HepG2 (cell line): ENCODE results near the gene MAEA. TPM values are rescaled to one million over a fixed set of nuclear protein-coding genes. Genes with fewer than 3 reads are reported as not detected.

Experiments used
- GRHL1 ChIP-seq: sonication (generic); formaldehyde crosslinking; conservative IDR thresholded peaks from 2 replicates; pipeline ENCODE4 v1.8.0; 2022; ENCODE audit warnings: missing genetic modification reagents
- HNF1B ChIP-seq: sonication (generic); formaldehyde crosslinking; IDR thresholded peaks from 2 replicates; pipeline ENCODE4 v1.5.1; 2020; ENCODE audit warnings: mild to moderate bottlenecking, moderate library complexity, missing genetic modification reagents
- MAX ChIP-seq: IDR thresholded peaks from 2 replicates; pipeline ENCODE4 v1.6.1; 2012; ENCODE audit warnings: inconsistent platforms
- MEIS1 ChIP-seq: sonication (generic); formaldehyde crosslinking; IDR thresholded peaks from 2 replicates; pipeline ENCODE4 v1.9.0; 2021; ENCODE audit warnings: mild to moderate bottlenecking, missing genetic modification reagents, moderate library complexity, borderline replicate concordance
- MYC ChIP-seq: sonication (generic); formaldehyde crosslinking; IDR thresholded peaks from 2 replicates; pipeline ENCODE4 v1.9.0; 2021; ENCODE audit warnings: missing genetic modification reagents, borderline replicate concordance
- NFKB2 ChIP-seq: sonication (generic); formaldehyde crosslinking; IDR thresholded peaks from 2 replicates; pipeline ENCODE4 v1.4.0; 2020; ENCODE audit warnings: missing genetic modification reagents, borderline replicate concordance
- NR2C2 ChIP-seq: sonication (generic); formaldehyde crosslinking; IDR thresholded peaks from 2 replicates; pipeline ENCODE4 v1.4.0; 2020; ENCODE audit warnings: missing genetic modification reagents, mild to moderate bottlenecking, moderate library complexity, borderline replicate concordance
- RXRA ChIP-seq: sonication (generic); formaldehyde crosslinking; IDR thresholded peaks from 2 replicates; pipeline ENCODE4 v1.5.1; 2020; ENCODE audit warnings: missing genetic modification reagents
- SIN3B ChIP-seq: fragments of 150-350 bp; IDR thresholded peaks from 2 replicates; pipeline ENCODE4 v1.6.1; 2014; ENCODE audit warnings: low read length
- SMAD9 ChIP-seq: sonication (generic); formaldehyde crosslinking; IDR thresholded peaks from 2 replicates; pipeline ENCODE4 v1.5.1; 2020; ENCODE audit warnings: mild to moderate bottlenecking, missing genetic modification reagents
- TOE1 ChIP-seq: sonication (generic); formaldehyde crosslinking; IDR thresholded peaks from 2 replicates; pipeline ENCODE4 v1.4.0; 2020; ENCODE audit warnings: mild to moderate bottlenecking, missing genetic modification reagents
- ZBTB46 ChIP-seq: sonication (generic); formaldehyde crosslinking; IDR thresholded peaks from 2 replicates; pipeline ENCODE4 v1.4.0; 2020; ENCODE audit warnings: mild to moderate bottlenecking, missing genetic modification reagents, borderline replicate concordance
- ZFX ChIP-seq: sonication (generic); formaldehyde crosslinking; IDR thresholded peaks from 2 replicates; pipeline ENCODE4 v1.4.0; 2020; ENCODE audit warnings: mild to moderate bottlenecking, low read depth, missing genetic modification reagents, moderate library complexity
- ZNF567 ChIP-seq: sonication (generic); formaldehyde crosslinking; IDR thresholded peaks from 2 replicates; pipeline ENCODE4 v1.8.1; 2023; ENCODE audit warnings: mild to moderate bottlenecking, missing genetic modification reagents, borderline replicate concordance
- ZNF646 ChIP-seq: sonication (generic); formaldehyde crosslinking; IDR thresholded peaks from 2 replicates; pipeline ENCODE4 v1.9.0; 2021; ENCODE audit warnings: mild to moderate bottlenecking, missing genetic modification reagents
- ZNF746 ChIP-seq: sonication (generic); formaldehyde crosslinking; IDR thresholded peaks from 2 replicates; pipeline ENCODE4 v1.8.0; 2022; ENCODE audit warnings: mild to moderate bottlenecking, missing genetic modification reagents
- ZNF780A ChIP-seq: sonication (generic); formaldehyde crosslinking; IDR thresholded peaks from 2 replicates; pipeline ENCODE4 v1.8.0; 2022; ENCODE audit warnings: mild to moderate bottlenecking, missing genetic modification reagents, moderate library complexity
- polyA plus RNA-seq, 8 experiments: library from polyadenylated mRNA; depleted of rRNA in 3 of 8; stranded (reverse) in 7 of 8; unstranded in 1 of 8; fragments of >200 nt; fragmentation: Illumina TruSeq in 4 of 8; extraction: Trizol in 4 of 8; gene quantifications; 2 replicates each; pipeline versions ENCODE4 v1.2.1 to v1.2.3, GENCODE V29; 2011 to 2016; ENCODE audit warnings: low read depth in 4 of 8, missing spikeins in 1 of 8, mixed read lengths in 1 of 8; ENCODE audit not compliant: insufficient read depth in 1 of 8
- total RNA-seq, 5 experiments: library from RNA; depleted of rRNA; stranded (reverse); fragments of >200 nt; fragmentation: Illumina TruSeq; extraction: Trizol; gene quantifications; 2 replicates each; pipeline ENCODE4 v1.2.3, GENCODE V29; 2016; ENCODE audit warnings: low read depth in 1 of 5

Gene MAEA
- total and polyA plus RNA-seq, 2 of the 13 experiments (the other 11 are each of a cell fraction or from before 2014, with no cell fraction given) = 52.0 to 57.1 TPM

- TF ChIP-seq ZBTB46 (CRISPR knock-in tag) = no peak
- TF ChIP-seq SMAD9 = no peak
- no peak for TF ChIP-seq TOE1 (CRISPR knock-in tag)
- TF ChIP-seq ZNF746 (CRISPR knock-in tag) = no peak
- no peak for TF ChIP-seq SIN3B
- no peak for TF ChIP-seq MEIS1
- peak; percentile 47 for TF ChIP-seq RXRA (CRISPR knock-in tag)
- peak; percentile 62; the same call in 1 of the 2 replicates for TF ChIP-seq MYC
- TF ChIP-seq HNF1B (CRISPR knock-in tag) = peak; percentile 59; the same call in 1 of the 2 replicates
- no peak for TF ChIP-seq ZNF646 (CRISPR knock-in tag)
- TF ChIP-seq NFKB2 = no peak
- TF ChIP-seq MAX = peak; percentile 45; the same call in 1 of the 2 replicates
- TF ChIP-seq ZNF567 (CRISPR knock-in tag) = no peak
- TF ChIP-seq NR2C2 (CRISPR knock-in tag) = no peak
- TF ChIP-seq ZNF780A (CRISPR knock-in tag) = peak; percentile 48; the same call in 1 of the 2 replicates
- no peak for TF ChIP-seq GRHL1
- TF ChIP-seq ZFX = peak; percentile 72
These were observed 39.8 kb upstream of the MAEA start (continued) for GRCh38 chr4:1249731-1250526.
